ENCODE measurements around the gene ABCA6.

ABCA6 gene

GRCh38 chr17:69141431-69142174 lies at the start of gene ABCA6:
TSS of gene ABCA6 (minus strand) at chr17:69141895. CDS start at chr17:69140703, 1,192 bp downstream.
- Histone ChIP-seq H3K36me3 (ENCODE audit: insufficient read depth, low read length) (peaks cover 4% of the 10 kb centered on the region), H3K79me2 (ENCODE audit: control insufficient read depth, insufficient read depth, low read length, unreplicated experiment) (no peaks in the 10 kb centered on the region), H2AFZ (ENCODE audit: low read length, unreplicated experiment) (peak within 1 kb of the TSS; percentile 80), H3K4me1 (ENCODE audit: control insufficient read depth, insufficient read depth, low read length, unreplicated experiment) (peaks cover 23% of the 10 kb centered on the region), H3K27ac (ENCODE audit: low read depth, low read length) (peak within 1 kb of the TSS; percentile 70), H3K4me3 (ENCODE audit: low read depth, low read length) (peak within 1 kb of the TSS; percentile 73), H3K27me3 (ENCODE audit: insufficient read depth, low read length) (no peaks in the 10 kb centered on the region)

DNA sequence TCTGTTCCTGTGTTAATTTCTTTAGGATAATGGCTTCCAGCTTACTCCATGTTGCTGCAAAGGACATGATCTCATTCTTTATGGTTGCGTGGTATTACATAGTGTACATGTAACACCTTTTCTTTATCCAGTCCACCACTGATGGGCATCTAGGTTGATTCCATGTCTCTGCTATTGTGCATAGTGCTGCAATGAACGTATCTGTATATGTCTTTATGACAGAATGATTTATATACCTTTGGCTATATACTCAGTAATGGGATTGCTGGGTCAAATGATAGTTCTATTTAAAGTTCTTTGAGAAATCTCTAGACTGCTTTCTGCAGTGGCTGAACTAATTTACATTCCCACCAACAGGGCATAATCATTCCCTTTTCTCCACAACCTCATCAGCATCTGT lies 47.1 kb upstream of the ABCA6 start:
- no peak overlapping the region for H2AFZ ChIP-seq (ENCODE audit: low read length, unreplicated experiment)
- H3K27ac ChIP-seq (ENCODE audit: low read depth, low read length) = no peak overlapping the region
- no peaks in the 10 kb centered on the region for H3K36me3 ChIP-seq (ENCODE audit: insufficient read depth, low read length)
- no peaks in the 10 kb centered on the region for H3K79me2 ChIP-seq (ENCODE audit: control insufficient read depth, insufficient read depth, low read length, unreplicated experiment)
- no peaks in the 10 kb centered on the region for H3K4me1 ChIP-seq (ENCODE audit: control insufficient read depth, insufficient read depth, low read length, unreplicated experiment)
- H3K27me3 ChIP-seq (ENCODE audit: insufficient read depth, low read length) = no peaks in the 10 kb centered on the region
- no peak overlapping the region for H3K4me3 ChIP-seq (ENCODE audit: low read depth, low read length)

DNA sequence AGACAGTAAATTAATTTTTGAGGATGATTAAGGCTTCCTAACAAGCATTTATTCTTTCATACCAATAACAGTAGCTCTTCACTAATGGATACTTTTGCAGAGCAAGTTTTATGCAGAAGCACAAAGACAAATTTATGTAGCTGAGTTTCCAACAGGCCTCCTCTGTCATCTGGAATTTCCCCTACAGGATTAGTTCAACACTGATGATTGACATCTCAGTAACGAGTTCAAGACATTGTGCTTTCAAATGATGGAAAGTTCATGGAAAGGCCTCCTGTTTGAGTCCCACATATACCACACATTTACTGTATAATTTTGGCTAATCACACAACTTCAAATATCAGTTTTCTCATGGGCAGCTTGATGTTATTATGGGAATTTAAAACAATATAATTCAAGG lies 46.4 kb upstream of the ABCA6 start:
- Histone ChIP-seq H3K27ac (ENCODE audit: low read depth, low read length) (no peak overlapping the region), H2AFZ (ENCODE audit: low read length, unreplicated experiment) (no peak overlapping the region), H3K4me3 (ENCODE audit: low read depth, low read length) (no peak overlapping the region), H3K36me3 (ENCODE audit: insufficient read depth, low read length) (no peaks in the 10 kb centered on the region), H3K4me1 (ENCODE audit: control insufficient read depth, insufficient read depth, low read length, unreplicated experiment) (no peaks in the 10 kb centered on the region), H3K27me3 (ENCODE audit: insufficient read depth, low read length) (no peaks in the 10 kb centered on the region), H3K79me2 (ENCODE audit: control insufficient read depth, insufficient read depth, low read length, unreplicated experiment) (no peaks in the 10 kb centered on the region)

DNA sequence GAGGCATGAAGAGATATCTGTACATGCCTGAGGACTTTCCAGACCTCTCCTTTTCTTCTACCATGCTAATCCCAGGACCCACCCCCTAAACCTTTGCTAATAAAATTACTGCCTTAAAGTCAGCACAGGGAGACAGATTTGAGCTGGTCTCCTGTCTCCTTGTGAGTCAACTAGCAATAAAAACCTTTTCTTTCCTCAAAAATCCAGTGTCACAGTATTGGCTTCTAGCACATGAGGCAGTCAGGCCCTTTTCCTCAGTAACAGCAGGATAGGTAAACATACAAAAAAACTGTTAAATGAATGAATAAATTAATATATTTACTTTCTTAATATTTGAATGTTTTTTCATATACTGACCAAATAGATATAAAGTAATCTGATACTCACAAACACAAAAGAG lies 45.6 kb upstream of the ABCA6 start:
- no peaks in the 10 kb centered on the region for H3K79me2 ChIP-seq (ENCODE audit: control insufficient read depth, insufficient read depth, low read length, unreplicated experiment)
- no peak overlapping the region for H3K27ac ChIP-seq (ENCODE audit: low read depth, low read length)
- H3K4me3 ChIP-seq (ENCODE audit: low read depth, low read length) = no peak overlapping the region
- no peak overlapping the region for H2AFZ ChIP-seq (ENCODE audit: low read length, unreplicated experiment)
- H3K4me1 ChIP-seq (ENCODE audit: control insufficient read depth, insufficient read depth, low read length, unreplicated experiment) = no peaks in the 10 kb centered on the region
- no peaks in the 10 kb centered on the region for H3K27me3 ChIP-seq (ENCODE audit: insufficient read depth, low read length)
- H3K36me3 ChIP-seq (ENCODE audit: insufficient read depth, low read length) = no peaks in the 10 kb centered on the region

DNA sequence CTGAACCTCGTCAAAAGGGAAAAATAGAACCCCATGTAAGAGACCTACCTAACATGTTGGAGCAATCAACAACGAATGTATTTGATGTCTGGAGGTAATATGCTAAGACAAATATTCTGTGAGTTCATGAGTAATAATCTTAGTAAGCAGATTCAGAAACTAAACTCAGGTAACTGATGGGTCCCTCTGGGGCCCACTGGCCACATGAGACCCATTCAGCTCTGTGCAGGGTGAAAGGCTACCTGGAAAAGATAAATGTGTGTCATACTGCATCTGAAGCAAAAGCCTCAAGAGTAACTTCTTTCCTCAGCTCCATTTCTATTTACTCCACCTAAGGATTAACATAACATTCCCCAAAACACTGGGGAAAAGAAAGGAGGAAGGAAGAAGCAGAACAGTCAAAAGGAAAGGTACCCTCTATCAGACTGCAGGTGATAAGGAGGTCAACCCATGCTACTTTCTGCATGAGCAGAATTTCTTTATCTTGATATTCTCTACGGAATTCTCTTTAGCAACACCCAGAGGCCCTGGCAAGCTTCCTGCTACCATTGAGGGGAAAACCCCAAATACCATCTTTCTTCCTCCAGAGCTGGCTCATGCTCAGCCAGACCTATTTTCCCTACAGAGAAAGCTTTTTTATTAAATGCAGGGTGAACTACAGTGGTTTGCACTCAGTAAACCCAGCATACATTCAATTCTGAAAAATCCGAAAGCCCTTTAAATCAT lies 37.7 kb upstream of the ABCA6 start:
- Histone ChIP-seq H3K27ac (ENCODE audit: low read depth, low read length) (no peak overlapping the region), H3K4me3 (ENCODE audit: low read depth, low read length) (no peak overlapping the region), H2AFZ (ENCODE audit: low read length, unreplicated experiment) (no peak overlapping the region), H3K4me1 (ENCODE audit: control insufficient read depth, insufficient read depth, low read length, unreplicated experiment) (peaks cover 31% of the 10 kb centered on the region), H3K27me3 (ENCODE audit: insufficient read depth, low read length) (no peaks in the 10 kb centered on the region), H3K36me3 (ENCODE audit: insufficient read depth, low read length) (no peaks in the 10 kb centered on the region), H3K79me2 (ENCODE audit: control insufficient read depth, insufficient read depth, low read length, unreplicated experiment) (no peaks in the 10 kb centered on the region)

DNA sequence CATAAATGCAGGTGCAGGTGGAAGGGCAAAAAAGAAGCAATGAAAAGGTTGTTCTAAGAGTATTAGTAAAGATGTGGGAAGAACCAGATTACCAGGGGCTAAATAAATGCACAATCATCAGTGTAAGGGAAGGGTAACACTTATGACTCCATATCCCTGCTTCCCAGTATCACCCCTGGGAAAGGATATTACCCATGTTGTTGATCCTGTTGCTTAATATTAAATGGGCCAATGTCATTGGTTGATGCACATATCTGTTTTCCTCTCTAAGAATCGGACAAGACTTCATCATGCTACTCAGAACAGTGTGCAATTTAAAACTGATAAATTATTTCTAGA lies 34.7 kb upstream of the ABCA6 start:
- Histone ChIP-seq H3K36me3 (ENCODE audit: insufficient read depth, low read length) (no peaks in the 10 kb centered on the region), H2AFZ (ENCODE audit: low read length, unreplicated experiment) (no peak overlapping the region)

DNA sequence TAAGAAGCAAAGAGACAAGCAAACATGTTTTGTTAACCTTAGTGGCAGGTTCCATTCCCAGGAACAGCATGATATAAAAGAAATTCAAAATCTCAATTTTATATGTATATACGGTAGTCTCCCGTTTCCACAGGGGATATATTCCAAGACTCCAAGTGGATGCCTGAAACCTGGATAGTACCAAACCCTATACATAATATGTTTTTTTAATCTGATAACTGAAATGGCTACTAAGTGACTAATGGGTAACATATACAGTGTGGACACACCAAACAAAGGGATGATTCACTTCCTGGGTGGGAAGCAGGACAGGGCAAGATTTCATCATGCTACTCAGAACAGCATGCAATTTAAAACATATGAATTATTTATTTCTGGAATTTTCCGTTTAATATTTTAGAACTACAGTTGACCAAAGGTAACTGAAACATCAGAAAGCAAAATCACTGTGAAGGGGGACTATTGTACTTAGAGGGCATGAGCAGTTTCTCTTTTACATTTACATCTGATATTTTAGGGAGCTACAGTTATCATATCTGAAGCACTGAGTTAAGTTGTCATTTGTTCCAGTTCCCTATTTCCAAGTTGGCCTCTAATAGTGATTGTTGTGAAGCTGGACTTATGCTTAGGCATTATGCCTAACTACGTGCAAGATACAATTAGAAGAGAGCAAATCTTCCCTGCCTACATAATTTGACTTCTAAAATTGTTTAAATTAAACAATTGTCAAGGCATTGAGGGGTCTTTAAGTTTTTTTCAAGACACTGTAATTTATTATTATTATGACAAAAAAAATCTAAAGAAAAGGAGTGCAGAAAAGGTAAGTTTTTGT lies 34.1 kb upstream of the ABCA6 start:
- Histone ChIP-seq H3K36me3 (ENCODE audit: insufficient read depth, low read length) (no peaks in the 10 kb centered on the region), H3K4me1 (ENCODE audit: control insufficient read depth, insufficient read depth, low read length, unreplicated experiment) (peaks cover 38% of the 10 kb centered on the region), H3K27me3 (ENCODE audit: insufficient read depth, low read length) (no peaks in the 10 kb centered on the region), H3K79me2 (ENCODE audit: control insufficient read depth, insufficient read depth, low read length, unreplicated experiment) (no peaks in the 10 kb centered on the region), H2AFZ (ENCODE audit: low read length, unreplicated experiment) (peak overlapping the region; percentile 1), H3K4me3 (ENCODE audit: low read depth, low read length) (peak overlapping the region; percentile 22), H3K27ac (ENCODE audit: low read depth, low read length) (peak overlapping the region; percentile 73)

More for the DNA sequence above, 34.7 kb upstream of the ABCA6 start:
- Histone ChIP-seq H3K27me3 (ENCODE audit: insufficient read depth, low read length) (no peaks in the 10 kb centered on the region), H3K79me2 (ENCODE audit: control insufficient read depth, insufficient read depth, low read length, unreplicated experiment) (no peaks in the 10 kb centered on the region), H3K27ac (ENCODE audit: low read depth, low read length) (peak overlapping the region; percentile 73), H3K4me1 (ENCODE audit: control insufficient read depth, insufficient read depth, low read length, unreplicated experiment) (peaks cover 38% of the 10 kb centered on the region), H3K4me3 (ENCODE audit: low read depth, low read length) (no peak overlapping the region)

GRCh38 chr17:69175262-69175624 lies 33.5 kb upstream of the ABCA6 start:
- peaks cover 38% of the 10 kb centered on the region for H3K4me1 ChIP-seq (ENCODE audit: control insufficient read depth, insufficient read depth, low read length, unreplicated experiment)
- no peak overlapping the region for H3K4me3 ChIP-seq (ENCODE audit: low read depth, low read length)
- H3K36me3 ChIP-seq (ENCODE audit: insufficient read depth, low read length) = no peaks in the 10 kb centered on the region
- no peaks in the 10 kb centered on the region for H3K79me2 ChIP-seq (ENCODE audit: control insufficient read depth, insufficient read depth, low read length, unreplicated experiment)
- peak overlapping the region; percentile 6 for H2AFZ ChIP-seq (ENCODE audit: low read length, unreplicated experiment)
- no peaks in the 10 kb centered on the region for H3K27me3 ChIP-seq (ENCODE audit: insufficient read depth, low read length)
- H3K27ac ChIP-seq (ENCODE audit: low read depth, low read length) = peak overlapping the region; percentile 73

DNA sequence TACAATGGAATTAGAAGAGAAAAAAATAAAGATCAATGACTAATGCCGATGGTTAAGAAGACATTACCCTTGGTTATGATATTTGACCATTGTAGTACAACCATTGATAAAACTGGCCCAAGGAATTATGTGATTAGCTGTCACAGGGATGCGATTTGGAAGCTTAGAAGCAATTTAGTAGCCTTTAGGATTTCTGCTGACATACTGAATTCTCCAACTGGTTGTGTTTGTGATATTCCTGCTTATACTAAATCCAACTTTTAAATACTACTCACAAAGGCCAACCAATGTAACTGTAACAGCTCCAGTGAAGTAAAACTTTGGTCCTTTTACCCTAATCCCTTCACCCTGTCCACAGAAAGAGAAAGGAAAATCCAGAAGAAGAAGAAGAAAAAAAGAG lies 31.4 kb upstream of the ABCA6 start:
- H3K27ac ChIP-seq (ENCODE audit: low read depth, low read length) = no peak overlapping the region
- H3K36me3 ChIP-seq (ENCODE audit: insufficient read depth, low read length) = no peaks in the 10 kb centered on the region
- H3K27me3 ChIP-seq (ENCODE audit: insufficient read depth, low read length) = no peaks in the 10 kb centered on the region
- H3K4me3 ChIP-seq (ENCODE audit: low read depth, low read length) = no peak overlapping the region
- no peaks in the 10 kb centered on the region for H3K79me2 ChIP-seq (ENCODE audit: control insufficient read depth, insufficient read depth, low read length, unreplicated experiment)
- H2AFZ ChIP-seq (ENCODE audit: low read length, unreplicated experiment) = peak overlapping the region; percentile 70
- peaks cover 25% of the 10 kb centered on the region for H3K4me1 ChIP-seq (ENCODE audit: control insufficient read depth, insufficient read depth, low read length, unreplicated experiment)

DNA sequence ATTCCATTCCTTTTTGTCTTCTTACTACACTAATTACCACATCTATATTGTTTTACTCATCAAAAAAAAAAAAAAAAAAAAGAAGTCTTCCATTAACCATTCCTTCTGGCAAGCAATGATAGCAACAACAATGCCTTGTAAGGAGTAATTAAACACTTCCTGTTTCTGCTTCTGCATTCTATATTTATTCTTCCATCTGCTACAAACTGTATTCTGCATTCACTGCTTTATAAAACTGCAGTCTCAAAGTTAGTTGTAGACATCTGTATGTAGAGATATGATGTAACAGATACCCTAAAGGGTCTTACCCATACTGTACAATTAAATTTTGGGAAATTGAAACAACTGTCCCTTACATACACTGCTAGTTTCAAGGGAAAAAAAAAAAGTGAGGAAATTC lies 28.7 kb upstream of the ABCA6 start:
- H3K4me3 ChIP-seq (ENCODE audit: low read depth, low read length) = no peak overlapping the region
- H3K4me1 ChIP-seq (ENCODE audit: control insufficient read depth, insufficient read depth, low read length, unreplicated experiment) = peaks cover 13% of the 10 kb centered on the region
- H3K79me2 ChIP-seq (ENCODE audit: control insufficient read depth, insufficient read depth, low read length, unreplicated experiment) = no peaks in the 10 kb centered on the region
- no peaks in the 10 kb centered on the region for H3K27me3 ChIP-seq (ENCODE audit: insufficient read depth, low read length)
- H2AFZ ChIP-seq (ENCODE audit: low read length, unreplicated experiment) = no peak overlapping the region
- H3K36me3 ChIP-seq (ENCODE audit: insufficient read depth, low read length) = no peaks in the 10 kb centered on the region
- no peak overlapping the region for H3K27ac ChIP-seq (ENCODE audit: low read depth, low read length)
